SK-N-SH (cell line): ENCODE measurements around the gene IFNG. TPM values are rescaled to one million over a fixed set of nuclear protein-coding genes. Genes with fewer than 3 reads are reported as not detected.

ENCODE experiments used
- CTCF ChIA-PET: fragments of 300-600, 350-600 bp; formaldehyde crosslinking; extraction: SDS; loops from one replicate; lab custom pipeline; 2021; lab: Yijun Ruan, JAX
- POLR2A ChIA-PET: fragments of 350-600 bp; sonication (Branson Sonifier 250); formaldehyde crosslinking; extraction: SDS; loops from one replicate; lab custom pipeline; 2020; ENCODE audit warnings: antibody characterized with exemption, inconsistent platforms; lab: Yijun Ruan, JAX
- DNase-seq: peaks from one replicate; pipeline ENCODE4 v3.0.0; 2012
- H2AFZ ChIP-seq: fragments of 200-600 bp; sonication (generic); 2 replicates; pipeline ENCODE4 v1.8.1; 2016; ENCODE audit warnings: antibody characterized with exemption, mild to moderate bottlenecking, low read depth
- H3F3A ChIP-seq: fragments of 200-600 bp; sonication (generic); replicated peaks from 2 replicates; pipeline ENCODE3; 2016; ENCODE audit warnings: antibody characterized with exemption, mild to moderate bottlenecking; ENCODE audit not compliant: insufficient read depth
- H3K27ac ChIP-seq, 2 experiments: fragments of 200-500 bp in 1 of 2; fragments of 200-600 bp in 1 of 2; sonication (Bioruptor generic) in 1 of 2; sonication (generic), shearing (Covaris generic) in 1 of 2; 2 replicates each; pipeline versions ENCODE4 v1.5.1 to v1.6.1; 2014 to 2016; ENCODE audit warnings: low read depth in 2 of 2, inconsistent platforms in 1 of 2, low read length in 1 of 2, mild to moderate bottlenecking in 1 of 2, mixed read lengths in 1 of 2
- H3K27me3 ChIP-seq: fragments of 200-600 bp; sonication (generic), shearing (Covaris generic); 2 replicates; pipeline ENCODE4 v1.6.1; 2016; ENCODE audit warnings: mixed run types; ENCODE audit not compliant: insufficient read depth
- H3K36me3 ChIP-seq, 2 experiments: fragments of 200-500 bp in 1 of 2; fragments of 200-600 bp in 1 of 2; sonication (Bioruptor generic) in 1 of 2; sonication (generic) in 1 of 2; replicated peaks in 1 of 2; 2 replicates each; pipeline versions ENCODE3 to v1.5.1; 2014 to 2016; ENCODE audit warnings: low read length in 1 of 2, mild to moderate bottlenecking in 1 of 2; ENCODE audit not compliant: insufficient read depth in 2 of 2, control insufficient read depth in 1 of 2
- H3K4me1 ChIP-seq, 2 experiments: fragments of 200-500 bp in 1 of 2; fragments of 200-600 bp in 1 of 2; sonication (Bioruptor generic) in 1 of 2; sonication (generic), shearing (Covaris generic) in 1 of 2; 2 replicates each; pipeline versions ENCODE4 v1.5.1 to v1.6.1; 2014 to 2016; ENCODE audit warnings: low read depth in 1 of 2, low read length in 1 of 2, mixed run types in 1 of 2; ENCODE audit not compliant: insufficient read depth in 2 of 2, control insufficient read depth in 1 of 2
- H3K4me2 ChIP-seq: fragments of 200-600 bp; sonication (generic), shearing (Covaris generic); 2 replicates; pipeline ENCODE4 v1.6.1; 2017; ENCODE audit warnings: mixed run types
- H3K4me3 ChIP-seq, 2 experiments: fragments of 200-500 bp in 1 of 2; fragments of 200-600 bp in 1 of 2; sonication (Bioruptor generic) in 1 of 2; sonication (generic), shearing (Covaris generic) in 1 of 2; 2 replicates each; pipeline versions ENCODE4 v1.5.1 to v1.8.1; 2014 to 2016; ENCODE audit warnings: low read depth in 2 of 2, inconsistent platforms in 1 of 2, low read length in 1 of 2, mild to moderate bottlenecking in 1 of 2, mixed read lengths in 1 of 2, moderate library complexity in 1 of 2
- H3K79me2 ChIP-seq: fragments of 200-600 bp; sonication (generic); 2 replicates; pipeline ENCODE4 v1.8.1; 2017; ENCODE audit warnings: mild to moderate bottlenecking; ENCODE audit not compliant: insufficient read depth
- H3K9ac ChIP-seq: fragments of 200-600 bp; sonication (generic); 2 replicates; pipeline ENCODE4 v1.6.1; 2017; ENCODE audit warnings: mixed run types
- H3K9me2 ChIP-seq: fragments of 200-600 bp; sonication (generic); 2 replicates; pipeline ENCODE4 v1.6.1; 2017; ENCODE audit warnings: mixed run types
- H3K9me3 ChIP-seq: fragments of 200-600 bp; sonication (generic); 2 replicates; pipeline ENCODE4 v1.6.1; 2017; ENCODE audit warnings: mixed run types, mild to moderate bottlenecking, moderate library complexity
- H4K20me1 ChIP-seq: fragments of 200-600 bp; sonication (generic); 2 replicates; pipeline ENCODE4 v1.6.1; 2017; ENCODE audit warnings: mild to moderate bottlenecking, mixed run types; ENCODE audit not compliant: insufficient read depth
- CHD2 ChIP-seq: fragments of 150-350 bp; IDR thresholded peaks from 2 replicates; pipeline ENCODE4 v1.6.1; 2018; ENCODE audit warnings: low read length; ENCODE audit not compliant: partially characterized antibody
- CTCF ChIP-seq: fragments of 200-600 bp; sonication (generic); IDR thresholded peaks from 2 replicates; pipeline ENCODE4 v1.6.1; 2017; ENCODE audit warnings: antibody characterized with exemption, mild to moderate bottlenecking, moderate library complexity
- EP300 ChIP-seq, 2 experiments: IDR thresholded peaks; 2 replicates each; pipeline versions ENCODE4 v1.4.0 to v1.6.1; 2012; ENCODE audit warnings: borderline replicate concordance in 1 of 2, low read depth in 1 of 2, low read length in 1 of 2
- EZH2phosphoT487 ChIP-seq: fragments of 200-600 bp; sonication (generic); IDR thresholded peaks from 2 replicates; pipeline ENCODE4 v1.6.1; 2017; ENCODE audit warnings: low read depth, mixed run types, mild to moderate bottlenecking, antibody characterized with exemption, moderate library complexity, borderline replicate concordance
- FOSL2 ChIP-seq: IDR thresholded peaks from 2 replicates; pipeline ENCODE4 v1.4.0; 2012; ENCODE audit warnings: low read depth, mild to moderate bottlenecking, moderate library complexity, borderline replicate concordance
- FOXJ3 ChIP-seq: sonication (generic); formaldehyde crosslinking; IDR thresholded peaks from 2 replicates; pipeline ENCODE4 v1.5.1; 2020; ENCODE audit warnings: mild to moderate bottlenecking, missing genetic modification reagents
- FOXM1 ChIP-seq: IDR thresholded peaks from 2 replicates; pipeline ENCODE4 v1.4.0; 2012; ENCODE audit warnings: low read depth, mild to moderate bottlenecking
- MEF2A ChIP-seq: IDR thresholded peaks from 2 replicates; pipeline ENCODE4 v1.4.0; 2012; ENCODE audit warnings: low read depth, borderline replicate concordance
- NFIC ChIP-seq: IDR thresholded peaks from 2 replicates; pipeline ENCODE4 v1.4.0; 2012; ENCODE audit warnings: borderline replicate concordance
- PBX3 ChIP-seq: IDR thresholded peaks from 2 replicates; pipeline ENCODE4; 2012
- RCOR1 ChIP-seq: fragments of 150-350 bp; IDR thresholded peaks from 2 replicates; pipeline ENCODE4 v1.6.1; 2017; ENCODE audit warnings: antibody characterized with exemption, low read length
- RFX5 ChIP-seq: IDR thresholded peaks from 2 replicates; pipeline ENCODE4 v1.6.1; 2012; ENCODE audit warnings: mild to moderate bottlenecking, improper control_type of control experiment, low read length
- SIN3A ChIP-seq: IDR thresholded peaks from 2 replicates; pipeline ENCODE4 v1.6.1; 2012; ENCODE audit warnings: low read depth, mild to moderate bottlenecking, low read length, moderate library complexity, borderline replicate concordance
- USF1 ChIP-seq: IDR thresholded peaks from 2 replicates; pipeline ENCODE4 v1.4.0; 2012; ENCODE audit warnings: low read depth, borderline replicate concordance
- USF2 ChIP-seq: fragments of 150-350 bp; IDR thresholded peaks from 2 replicates; pipeline ENCODE4 v1.6.1; 2017; ENCODE audit warnings: antibody characterized with exemption, low read length, low read depth, borderline replicate concordance
- ZBTB33 ChIP-seq: IDR thresholded peaks from 2 replicates; pipeline ENCODE4 v1.4.0; 2012; ENCODE audit warnings: low read depth, borderline replicate concordance
- WGBS: methylation state at CpG from one replicate; pipeline ENCODE4 v1.1.6; 2017; ENCODE audit warnings: low lambda C conversion rate; 5-methylcytosine and 5-hydroxymethylcytosine counted together
- polyA plus RNA-seq, 3 experiments: library from polyadenylated mRNA; depleted of rRNA; stranded (reverse); fragments of >200 nt; gene quantifications; 2 replicates each; pipeline ENCODE4 v1.2.3, GENCODE V29; 2012

The IFNG gene
- polyA plus RNA-seq, 1 of the 3 experiments (the other 2 are of a cell fraction): not detected

- H3K9ac ChIP-seq: no peak overlapping the region
- no peak for DNase-seq
These were observed 39.8 kb downstream of the IFNG start for GRCh38 chr12:68119724-68120211.

More at GRCh38 chr12:68119724-68120211, 39.8 kb downstream of the IFNG start:
- no peak overlapping the region for H3K4me2 ChIP-seq
- WGBS: 42% methylated on average over 4 of the region's 4 CpGs
- H3K36me3 ChIP-seq: no peaks in the 10 kb centered on the region
- H3K4me3 ChIP-seq: no peak overlapping the region
- H4K20me1 ChIP-seq: no peaks in the 10 kb centered on the region
- H3K27ac ChIP-seq: no peak overlapping the region
- TF ChIP-seq USF2 (no peak), MEF2A (no peak), EZH2phosphoT487 (no peak), USF1 (no peak), FOXJ3 (no peak), FOSL2 (no peak), EP300 (IDR thresholded peaks at IDR 0.05; ENCODE audit: borderline replicate concordance in 1 of 2, low read depth in 1 of 2, low read length in 1 of 2) (no peak), CHD2 (no peak), PBX3 (no peak), ZBTB33 (no peak), RFX5 (no peak), SIN3A (no peak), NFIC (no peak), RCOR1 (no peak), FOXM1 (no peak), CTCF (no peak)
- H3K79me2 ChIP-seq: no peaks in the 10 kb centered on the region
- H3F3A ChIP-seq: no peaks in the 10 kb centered on the region
- H3K27me3 ChIP-seq: no peaks in the 10 kb centered on the region
- no peaks in the 10 kb centered on the region for H3K9me2 ChIP-seq
- no peak overlapping the region for H2AFZ ChIP-seq
- ChIA-PET POLR2A (no interaction called here), CTCF (no interaction called here)
- no peaks in the 10 kb centered on the region for H3K9me3 ChIP-seq
- no peaks in the 10 kb centered on the region for H3K4me1 ChIP-seq
